ENCODE results near the gene SRSF9.

- TF ChIP-seq EZH2 (IDR thresholded peaks at IDR 0.05; ENCODE audit: insufficient read depth, poor library complexity, severe bottlenecking): no peak
- TF ChIP-seq EZH2phosphoT487 (IDR thresholded peaks at IDR 0.05; ENCODE audit: insufficient read depth, low read depth): no peak
These were observed 44.5 kb upstream of the SRSF9 start for GRCh38 chr12:120514002-120514401.

Data from GM23248 (cell line).